Neural progenitor cell (in vitro differentiated cells): ENCODE data around the gene ARL3.

Experiments
- EZH2 ChIP-seq: fragments of 200-600 bp; sonication (generic); IDR thresholded peaks from 2 replicates; pipeline ENCODE4 v1.6.1; 2017; ENCODE audit warnings: antibody characterized with exemption, mild to moderate bottlenecking, moderate library complexity
- TF ChIP-seq, protein P1 (sequence below): fragments of 200-600 bp; sonication (generic); IDR thresholded peaks from 2 replicates; pipeline ENCODE4 v1.5.1; 2017; ENCODE audit warnings: antibody characterized with exemption, mild to moderate bottlenecking

DNA sequence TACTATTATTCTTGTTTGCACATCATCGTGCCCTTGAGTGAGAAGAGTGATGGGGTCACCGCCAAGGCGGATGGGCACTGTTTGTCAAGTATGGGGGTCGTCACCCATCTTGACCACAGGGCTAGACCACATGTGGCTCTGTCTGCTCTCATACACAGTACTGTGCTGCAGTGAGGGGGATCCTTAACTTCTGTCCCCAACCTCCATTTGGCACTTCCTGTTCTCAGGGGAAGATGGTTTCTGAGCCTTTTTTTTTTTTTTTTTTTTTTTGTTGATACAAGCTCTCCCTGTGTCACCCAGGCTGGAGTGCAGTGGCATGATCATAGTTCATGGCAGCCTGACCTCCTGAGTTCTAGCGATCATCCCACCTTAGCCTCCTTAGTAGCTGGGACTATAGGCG, 43.1 kb upstream of the ARL3 start:
- TF ChIP-seq, protein P1, sequence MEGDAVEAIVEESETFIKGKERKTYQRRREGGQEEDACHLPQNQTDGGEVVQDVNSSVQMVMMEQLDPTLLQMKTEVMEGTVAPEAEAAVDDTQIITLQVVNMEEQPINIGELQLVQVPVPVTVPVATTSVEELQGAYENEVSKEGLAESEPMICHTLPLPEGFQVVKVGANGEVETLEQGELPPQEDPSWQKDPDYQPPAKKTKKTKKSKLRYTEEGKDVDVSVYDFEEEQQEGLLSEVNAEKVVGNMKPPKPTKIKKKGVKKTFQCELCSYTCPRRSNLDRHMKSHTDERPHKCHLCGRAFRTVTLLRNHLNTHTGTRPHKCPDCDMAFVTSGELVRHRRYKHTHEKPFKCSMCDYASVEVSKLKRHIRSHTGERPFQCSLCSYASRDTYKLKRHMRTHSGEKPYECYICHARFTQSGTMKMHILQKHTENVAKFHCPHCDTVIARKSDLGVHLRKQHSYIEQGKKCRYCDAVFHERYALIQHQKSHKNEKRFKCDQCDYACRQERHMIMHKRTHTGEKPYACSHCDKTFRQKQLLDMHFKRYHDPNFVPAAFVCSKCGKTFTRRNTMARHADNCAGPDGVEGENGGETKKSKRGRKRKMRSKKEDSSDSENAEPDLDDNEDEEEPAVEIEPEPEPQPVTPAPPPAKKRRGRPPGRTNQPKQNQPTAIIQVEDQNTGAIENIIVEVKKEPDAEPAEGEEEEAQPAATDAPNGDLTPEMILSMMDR, result no peak
- TF ChIP-seq EZH2, result no peak
